Right hindlimb (tissue), 1 donor: ENCODE results near the gene RABGEF1.
A peak's percentile ranks its signal among the peaks of the same experiment; 100 is the strongest.
"Not testable (repeated sequence)": the region's sequence is repeated elsewhere in the genome, so short reads cannot be mapped to it uniquely, and the experiment has no call there.

Source experiments
- DNase-seq: peaks from one replicate; pipeline ENCODE4 v3.0.0-alpha.2; 2018

RABGEF1 gene

GRCh38 chr7:66735850-66736249 lies 4.7 kb upstream of the RABGEF1 start:
- DNase-seq: no peak

DNA sequence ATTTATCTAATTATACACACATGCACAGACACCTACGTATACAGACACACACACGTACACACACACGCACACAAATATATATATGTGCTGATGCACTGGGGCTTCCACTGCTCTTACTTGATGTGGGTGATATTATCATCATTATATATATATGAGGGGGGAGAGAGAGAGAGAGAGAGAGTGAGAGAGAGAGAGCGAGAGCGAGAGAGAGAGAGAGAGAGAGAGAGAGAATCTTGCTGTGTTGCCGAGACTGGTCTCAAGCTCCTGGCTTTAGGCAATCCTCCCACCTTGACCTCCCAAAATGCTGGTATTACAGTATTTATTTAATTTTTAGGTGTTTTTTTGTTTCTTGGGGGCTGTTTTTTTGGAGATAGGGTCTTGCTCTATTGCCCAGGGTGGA lies 3.6 kb upstream of the RABGEF1 start:
- no peak for DNase-seq

GRCh38 chr7:66737667-66738066 lies 2.9 kb upstream of the RABGEF1 start:
- DNase-seq: no peak

- no peak for DNase-seq
These were observed 1.1 kb upstream of the RABGEF1 start for GRCh38 chr7:66739477-66739876.

GRCh38 chr7:66739953-66740301 lies 606 bp upstream of the RABGEF1 start:
- no peak for DNase-seq

GRCh38 chr7:66740980-66741709 lies 612 bp downstream of the RABGEF1 start:
- peak; percentile 72 for DNase-seq

DNA sequence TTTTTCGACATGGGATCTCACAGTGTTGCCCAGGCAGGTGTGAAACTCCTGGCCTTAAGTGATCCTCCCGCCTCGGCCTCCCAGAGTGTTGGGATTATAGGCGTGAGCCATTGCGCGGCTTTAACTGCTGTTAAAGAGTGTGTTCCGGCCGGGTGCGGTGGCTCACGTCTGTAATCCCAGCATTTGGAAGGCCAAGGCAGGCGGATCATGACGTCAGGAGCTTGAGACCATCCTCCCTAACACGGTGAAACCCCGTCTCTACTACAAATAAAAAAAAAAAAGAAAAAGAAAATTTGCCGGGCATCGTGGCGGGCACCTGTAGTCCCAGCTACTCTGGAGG lies 1.1 kb downstream of the RABGEF1 start:
- DNase-seq: no peak

GRCh38 chr7:66742298-66742697 lies 1.8 kb downstream of the RABGEF1 start:
- DNase-seq: not testable (repeated sequence)

GRCh38 chr7:66743920-66744319 lies 3.4 kb downstream of the RABGEF1 start:
- no peak for DNase-seq

DNA sequence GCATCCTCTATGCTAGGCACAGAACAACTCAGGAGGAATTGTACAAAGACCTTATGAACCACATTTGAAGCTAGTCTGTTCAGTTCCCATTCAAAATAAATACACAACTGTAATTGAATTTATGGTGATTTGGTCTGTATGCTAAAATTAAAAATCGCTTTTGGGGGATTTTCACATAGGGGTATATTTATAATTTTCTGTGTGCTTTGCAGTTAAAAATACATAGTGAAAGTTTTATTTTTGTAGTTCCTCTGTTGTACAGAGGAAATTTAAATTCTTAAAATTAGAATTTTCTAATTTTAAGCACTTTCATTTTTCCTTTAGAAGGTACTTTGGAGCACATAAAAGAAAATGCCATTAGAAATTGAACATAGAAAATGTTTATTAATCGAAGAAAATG lies 6.9 kb downstream of the RABGEF1 start:
- no peak for DNase-seq

DNA sequence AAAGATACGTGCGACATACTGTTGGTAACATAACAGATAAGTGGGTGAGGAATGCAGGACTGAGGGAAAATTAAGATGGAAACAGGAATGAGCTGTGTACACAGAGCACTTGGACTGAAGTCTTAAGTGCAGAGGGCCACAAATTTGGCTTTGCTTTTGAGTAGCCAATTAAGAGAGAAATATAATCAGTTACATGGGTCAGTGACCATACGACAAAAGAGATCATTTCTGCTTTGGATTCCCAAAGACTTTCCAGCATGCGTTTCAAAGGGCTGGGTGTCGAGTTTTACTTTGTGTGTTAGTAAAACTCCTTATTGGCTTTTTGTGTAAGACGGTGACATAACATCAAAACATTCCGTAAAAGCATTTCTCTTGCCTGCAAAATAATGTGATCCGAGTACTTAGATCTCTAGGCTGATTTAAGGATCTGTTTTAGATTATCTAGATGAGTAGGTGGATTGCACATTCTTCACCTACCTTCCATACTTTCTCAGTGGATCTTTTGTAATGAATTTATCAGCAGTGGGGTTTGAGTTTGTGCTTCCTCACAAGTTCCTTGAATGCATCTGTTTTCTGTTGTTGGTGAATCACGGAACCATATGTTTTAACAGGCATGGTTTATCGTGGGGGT lies 7.5 kb downstream of the RABGEF1 start:
- DNase-seq: no peak

DNA sequence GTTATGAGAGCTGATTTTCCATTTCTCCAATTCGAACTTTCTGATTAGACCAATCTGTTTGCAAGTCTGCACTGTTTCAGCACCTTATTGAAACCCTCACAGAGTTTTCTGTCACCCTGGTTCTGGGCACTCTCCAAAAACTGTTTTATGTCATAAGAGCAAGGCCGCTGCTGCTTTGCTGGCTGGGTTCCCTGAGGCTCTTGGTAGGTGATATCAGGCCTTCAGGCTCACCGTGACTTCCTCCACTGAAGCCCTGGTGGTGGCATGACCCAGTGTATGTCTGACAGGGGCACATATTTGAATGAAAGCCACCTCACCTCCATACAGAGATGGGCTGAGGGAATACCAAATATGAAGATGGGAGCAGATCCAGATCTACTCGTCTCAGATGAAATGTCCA lies 8.3 kb downstream of the RABGEF1 start:
- DNase-seq: no peak

DNA sequence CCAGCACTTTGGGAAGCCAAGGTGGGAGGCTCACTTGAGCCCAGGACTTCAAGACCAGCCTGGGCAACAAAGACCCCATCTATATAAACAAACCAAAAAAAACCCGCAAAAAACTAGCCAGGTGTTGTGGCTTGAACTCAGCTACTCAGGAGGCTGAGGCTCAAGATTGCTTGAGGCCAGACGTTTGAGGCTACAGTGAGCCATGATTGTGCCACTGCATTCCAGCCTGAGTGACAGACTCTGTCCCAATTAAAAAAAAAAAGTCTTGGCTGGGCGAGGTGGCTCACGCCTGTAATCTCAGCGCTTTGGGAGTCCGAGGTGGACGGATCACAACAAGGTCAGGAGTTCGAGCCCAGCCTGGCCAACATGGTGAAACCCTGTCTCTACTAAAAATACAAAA lies 11.4 kb downstream of the RABGEF1 start:
- no peak for DNase-seq

GRCh38 chr7:66754541-66754940 lies 14.0 kb downstream of the RABGEF1 start:
- no peak for DNase-seq

DNA sequence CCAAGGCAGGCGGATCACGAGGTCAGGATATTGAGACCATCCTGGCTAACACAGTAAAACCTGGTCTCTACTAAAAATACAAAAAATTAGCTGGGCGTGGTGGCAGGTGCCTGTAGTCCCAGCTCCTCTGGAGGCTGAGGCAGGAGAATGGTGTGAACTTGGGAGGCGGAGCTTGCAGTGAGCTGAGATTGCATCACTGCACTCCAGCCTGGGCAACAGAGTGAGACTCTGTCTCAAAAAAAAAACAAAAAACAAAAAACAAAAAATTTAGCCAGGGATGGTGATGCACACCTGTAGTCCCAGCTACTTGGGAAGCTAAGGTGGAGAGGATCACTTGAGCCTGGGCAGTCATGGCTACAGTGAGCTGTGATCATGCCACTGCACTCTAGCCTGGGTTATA lies 14.5 kb downstream of the RABGEF1 start:
- not testable (repeated sequence) for DNase-seq

- not testable (repeated sequence) for DNase-seq
These were observed 15.7 kb downstream of the RABGEF1 start for GRCh38 chr7:66756227-66756626.

GRCh38 chr7:66756889-66757288 lies 16.4 kb downstream of the RABGEF1 start:
- DNase-seq: no peak

GRCh38 chr7:66757939-66758338 lies 17.4 kb downstream of the RABGEF1 start:
- no peak for DNase-seq

DNA sequence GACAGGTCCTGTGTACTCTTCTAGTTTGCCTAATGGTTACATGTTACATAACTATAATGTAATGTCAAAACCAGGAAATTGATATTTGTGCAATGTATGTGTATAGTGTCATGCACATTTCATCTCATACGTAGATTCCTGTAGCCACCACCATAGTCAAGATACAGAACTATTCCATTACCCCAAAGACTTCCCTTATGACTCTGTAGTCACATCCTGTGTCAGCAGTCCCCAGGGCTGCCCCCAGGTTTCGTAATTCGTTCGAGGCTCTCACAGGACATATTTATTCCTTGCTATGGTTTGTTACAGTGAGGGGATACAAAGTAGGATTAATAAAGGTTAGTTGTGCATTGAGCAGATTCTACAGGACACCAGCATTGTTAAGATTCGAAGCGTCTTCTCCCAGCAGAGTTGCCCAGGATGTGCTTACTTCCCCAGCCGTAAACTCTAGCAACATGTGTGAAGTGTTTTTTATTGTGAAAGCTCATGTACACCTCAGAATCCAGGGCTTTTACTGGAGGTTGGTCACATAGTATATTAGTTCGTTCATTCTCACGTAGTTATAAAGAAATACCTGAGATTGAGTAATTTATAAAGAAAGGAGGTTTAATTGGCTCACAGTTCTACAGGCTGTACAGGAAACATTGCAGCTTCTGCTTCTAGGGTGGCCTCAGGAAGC lies 18.6 kb downstream of the RABGEF1 start:
- no peak for DNase-seq

DNA sequence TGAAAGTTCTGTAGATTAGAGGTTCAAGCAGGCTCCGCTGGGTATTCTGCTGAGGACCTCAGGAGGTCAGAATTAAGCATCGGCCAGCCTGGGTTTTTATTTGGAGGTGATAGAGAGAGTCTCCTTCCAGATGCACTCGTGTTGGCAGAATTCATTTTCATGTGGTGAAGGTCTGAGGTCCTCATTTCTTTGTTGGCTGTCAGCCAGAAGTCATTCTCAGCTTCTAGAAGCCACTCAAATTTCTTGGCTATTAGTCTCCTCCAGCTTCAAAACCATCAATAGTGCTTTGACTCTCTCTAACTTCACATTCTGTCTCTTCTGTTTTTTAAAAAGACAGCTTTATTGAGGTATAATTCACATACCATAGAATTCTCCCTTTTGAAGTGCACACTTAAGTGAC lies 22.6 kb downstream of the RABGEF1 start:
- not testable (repeated sequence) for DNase-seq

DNA sequence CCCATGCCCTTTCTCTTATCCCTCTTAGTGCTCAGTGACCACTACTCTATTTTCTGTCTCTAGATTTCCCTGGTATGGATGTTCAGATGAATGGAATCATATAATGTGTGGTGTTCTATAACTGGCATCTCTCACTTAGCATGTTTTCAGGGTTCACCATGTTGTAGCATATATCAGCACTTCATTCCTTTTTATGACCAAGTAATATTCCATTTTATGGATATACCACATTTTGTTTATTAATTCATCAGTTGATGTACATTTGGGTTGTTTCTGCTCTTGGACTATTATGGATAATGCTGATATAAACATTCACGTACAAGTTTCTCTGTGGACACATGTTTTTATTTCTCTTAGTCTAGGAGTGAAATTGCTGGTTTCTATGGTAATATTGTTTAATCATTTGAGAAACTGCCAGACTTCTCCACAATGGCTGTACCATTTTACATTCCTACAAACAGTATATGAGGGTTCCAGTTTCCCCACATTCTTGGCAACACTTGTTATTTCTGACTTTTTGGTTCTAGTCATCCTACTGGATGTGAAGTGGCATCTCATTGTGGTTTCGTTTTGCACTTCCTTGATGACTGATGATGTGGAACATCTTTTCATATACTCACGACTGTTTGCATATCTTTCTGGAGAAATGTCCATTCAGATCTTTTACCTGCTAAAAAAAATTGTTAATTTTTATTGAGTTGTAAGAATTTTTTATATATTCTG lies 23.3 kb downstream of the RABGEF1 start:
- DNase-seq: not testable (repeated sequence)

- DNase-seq: not testable (repeated sequence)
These were observed 24.4 kb downstream of the RABGEF1 start for GRCh38 chr7:66764905-66765304.

DNA sequence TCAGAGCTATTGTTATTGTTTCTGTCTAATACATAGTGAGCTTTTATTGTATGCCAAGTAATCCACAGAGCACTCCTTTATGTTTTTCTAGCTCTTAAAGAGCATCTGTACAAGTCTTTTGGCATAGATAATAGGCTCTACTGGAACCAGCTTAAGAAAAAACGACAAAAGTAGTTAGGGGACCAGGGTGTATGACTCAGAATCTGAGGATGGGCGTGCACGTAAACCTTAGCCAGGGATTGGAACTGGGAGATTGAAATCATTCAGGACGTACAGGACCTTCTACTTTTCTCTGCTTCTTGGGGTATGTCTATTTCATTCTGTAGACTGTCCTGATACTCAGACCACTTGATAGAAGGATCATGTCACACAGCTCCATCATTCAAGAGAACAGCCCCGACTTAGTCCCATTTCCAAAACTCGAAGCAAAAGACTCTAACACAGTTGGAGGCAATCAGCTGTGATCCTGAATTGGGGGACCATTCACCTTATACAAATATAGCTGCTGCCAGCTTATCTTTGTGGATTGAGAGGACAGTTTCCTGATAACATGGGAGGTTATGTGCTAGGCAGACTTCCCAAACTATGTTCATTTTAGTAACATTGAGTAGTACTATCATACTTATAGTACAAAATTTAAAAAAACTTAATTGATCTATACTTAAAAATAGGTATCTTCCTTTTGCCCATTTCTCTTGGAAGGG lies 24.9 kb downstream of the RABGEF1 start:
- DNase-seq: not testable (repeated sequence)
